ENCODE measurements around the gene OR1A2.
"Not testable (repeated sequence)": the region's sequence is repeated elsewhere in the genome, so short reads cannot be mapped to it uniquely, and the experiment has no call there.

GRCh38 chr17:3219978-3220377 is 22.7 kb downstream of the OR1A2 start:
- not testable (repeated sequence) for TF ChIP-seq CTCF (conservative IDR thresholded peaks at IDR 0.05); EZH2 (IDR thresholded peaks at IDR 0.05; ENCODE audit: low read depth)

Measured in PC-9 (cell line).